K562 (cell line): ENCODE data around the gene MYL4. TPM values are rescaled to one million over a fixed set of nuclear protein-coding genes. Genes with fewer than 3 reads are reported as not detected.

ENCODE experiments used
- CTCF ChIP-seq, 3 experiments: IDR thresholded peaks in 2 of 3; conservative IDR thresholded peaks in 1 of 3; 2 replicates each; pipeline ENCODE4 v1.5.1; 2011 to 2012; ENCODE audit warnings: low read length in 3 of 3, mild to moderate bottlenecking in 3 of 3, control low read depth in 2 of 3, improper control_type of control experiment in 1 of 3, inconsistent platforms in 1 of 3, low read depth in 1 of 3, mixed read lengths in 1 of 3, moderate library complexity in 1 of 3; ENCODE audit not compliant: insufficient read depth in 2 of 3
- E2F6 ChIP-seq, 2 experiments: IDR thresholded peaks; 2 replicates each; pipeline ENCODE4 v1.6.1; 2011; ENCODE audit warnings: borderline replicate concordance in 1 of 2, control low read depth in 1 of 2, low read depth in 1 of 2, low read length in 1 of 2, mild to moderate bottlenecking in 1 of 2, mixed read lengths in 1 of 2, moderate library complexity in 1 of 2; ENCODE audit not compliant: insufficient read depth in 1 of 2, insufficient read length in 1 of 2, poor library complexity in 1 of 2, severe bottlenecking in 1 of 2; ENCODE audit errors: extremely low read depth in 1 of 2
- EGR1 ChIP-seq: fragments of 450-650 bp; conservative IDR thresholded peaks from 2 replicates; pipeline ENCODE4 v1.6.1; 2017; ENCODE audit warnings: mild to moderate bottlenecking
- EP300 ChIP-seq: IDR thresholded peaks from 2 replicates; pipeline ENCODE4 v1.6.1; 2012; ENCODE audit warnings: low read length, improper control_type of control experiment
- FOSL1 ChIP-seq: fragments of 200-800 bp; sonication (Bioruptor generic); conservative IDR thresholded peaks from 2 replicates; pipeline ENCODE4 v1.6.1; 2016; ENCODE audit warnings: missing genetic modification characterization, missing compliant biosample characterization
- FOXK2 ChIP-seq, 2 experiments: fragments of 450-650 bp; IDR thresholded peaks in 1 of 2; conservative IDR thresholded peaks in 1 of 2; 2 replicates each; pipeline ENCODE4 v1.6.1; 2016; ENCODE audit warnings: low read depth in 2 of 2, mild to moderate bottlenecking in 1 of 2
- FOXM1 ChIP-seq, 2 experiments: fragments of 450-650 bp in 1 of 2; sonication (generic) in 1 of 2; formaldehyde crosslinking in 1 of 2; IDR thresholded peaks; 2 replicates each; pipeline versions ENCODE4 v1.6.1 to v1.9.0; 2017 to 2022; ENCODE audit warnings: low read depth in 2 of 2, mild to moderate bottlenecking in 2 of 2, missing genetic modification reagents in 1 of 2, moderate library complexity in 1 of 2
- HLTF ChIP-seq: fragments of 450-650 bp; IDR thresholded peaks from 2 replicates; pipeline ENCODE4 v1.6.1; 2016
- NR2C2 ChIP-seq, 2 experiments: fragments of 200-800 bp in 1 of 2; sonication (Bioruptor generic) in 1 of 2; sonication (generic) in 1 of 2; formaldehyde crosslinking in 1 of 2; IDR thresholded peaks; 2 replicates each; pipeline versions ENCODE4 v1.6.1 to v1.8.0; 2016 to 2022; ENCODE audit warnings: mild to moderate bottlenecking in 1 of 2, missing compliant biosample characterization in 1 of 2, missing genetic modification characterization in 1 of 2, missing genetic modification reagents in 1 of 2
- NR4A1 ChIP-seq, 2 experiments: fragments of 250-450 bp in 1 of 2; fragments of 450-650 bp in 1 of 2; sonication (Bioruptor Pico) in 1 of 2; IDR thresholded peaks; 2 replicates each; pipeline versions ENCODE4 v1.4.0 to v1.6.1; 2016 to 2020; ENCODE audit warnings: mild to moderate bottlenecking in 2 of 2, missing compliant biosample characterization in 1 of 2, missing genetic modification characterization in 1 of 2, moderate library complexity in 1 of 2
- STAT5A ChIP-seq: IDR thresholded peaks from 2 replicates; pipeline ENCODE4 v1.6.1; 2012; ENCODE audit warnings: low read length, inconsistent platforms, borderline replicate concordance
- TBP ChIP-seq: optimal IDR thresholded peaks from 2 replicates; pipeline ENCODE3; 2011; ENCODE audit warnings: low read depth, low read length, improper control_type of control experiment
- TEAD4 ChIP-seq, 2 experiments: sonication (generic) in 1 of 2; formaldehyde crosslinking in 1 of 2; IDR thresholded peaks; 2 replicates each; pipeline versions ENCODE4 v1.6.1 to v1.8.0; 2012 to 2022; ENCODE audit warnings: borderline replicate concordance in 1 of 2, inconsistent platforms in 1 of 2, low read length in 1 of 2, mild to moderate bottlenecking in 1 of 2, missing genetic modification reagents in 1 of 2
- ZEB2 ChIP-seq: fragments of 450-650 bp; IDR thresholded peaks from 2 replicates; pipeline ENCODE4 v1.6.1; 2016
- ZNF24 ChIP-seq: fragments of 450-650 bp; IDR thresholded peaks from 2 replicates; pipeline ENCODE4 v1.6.1; 2016
- ZNF584 ChIP-seq: fragments of 200-800 bp; sonication (Bioruptor generic); IDR thresholded peaks from 2 replicates; pipeline ENCODE4 v1.6.1; 2016; ENCODE audit warnings: low read depth, mild to moderate bottlenecking, missing genetic modification characterization, missing compliant biosample characterization
- ZNF785 ChIP-seq: fragments of 250-450 bp; sonication (Bioruptor Pico); IDR thresholded peaks from 2 replicates; pipeline ENCODE4 v1.4.0; 2020; ENCODE audit warnings: mild to moderate bottlenecking
- polyA plus RNA-seq, 8 experiments: library from polyadenylated mRNA; depleted of rRNA in 4 of 8; stranded (reverse) in 5 of 8; unstranded in 3 of 8; fragments of >200 nt; fragmentation: Nextera tagmentation in 2 of 8; fragmentation: Illumina TruSeq in 1 of 8; extraction: Ambion mirVana in 2 of 8; extraction: Trizol in 1 of 8; gene quantifications; 2 replicates each; pipeline versions ENCODE4 v1.2.1 to v1.2.3, GENCODE V29; 2011 to 2014; ENCODE audit warnings: inconsistent platforms in 1 of 8, missing spikeins in 1 of 8
- total RNA-seq, 7 experiments: library from RNA; depleted of rRNA in 6 of 7; stranded (reverse); fragments of >200 nt in 6 of 7; fragmentation: Illumina TruSeq in 2 of 7; extraction: Trizol in 2 of 7; gene quantifications; 2 replicates each; pipeline versions ENCODE4 v1.2.1 to v1.2.3, GENCODE V29; 2011 to 2021; ENCODE audit warnings: low replicate concordance in 1 of 7

MYL4 gene
- total and polyA plus RNA-seq, 9 of the 15 experiments (the other 6 are each of a cell fraction or from before 2014, with no cell fraction given): 117 to 423 (median 221) TPM

- TF ChIP-seq CTCF (IDR thresholded peaks at IDR 0.05 in 2 of 3, conservative IDR thresholded peaks at IDR 0.05 in 1 of 3; ENCODE audit: insufficient read depth in 2 of 3, low read depth in 1 of 3, low read length in 3 of 3): peak; percentile 95 to 99 (median 99)
- peak; percentile 32 to 63 for TF ChIP-seq E2F6 (IDR thresholded peaks at IDR 0.05; ENCODE audit: borderline replicate concordance in 1 of 2, extremely low read depth in 1 of 2, insufficient read depth in 1 of 2, insufficient read length in 1 of 2, low read depth in 1 of 2, low read length in 1 of 2, poor library complexity in 1 of 2, severe bottlenecking in 1 of 2)
- peak; percentile 46; a peak in 2 of 4 replicates for TF ChIP-seq FOXK2 (conservative IDR thresholded peaks at IDR 0.05 in 1 of 2, IDR thresholded peaks at IDR 0.05 in 1 of 2; ENCODE audit: low read depth in 2 of 2)
- TF ChIP-seq NR4A1 (CRISPR knock-in tag; IDR thresholded peaks at IDR 0.05): no peak
- peak; percentile 72; the same call in 1 of the 2 replicates for TF ChIP-seq NR4A1 (tag; IDR thresholded peaks at IDR 0.05)
- peak; percentile 40 for TF ChIP-seq TBP
- TF ChIP-seq EP300: peak; percentile 30; the same call in 1 of the 2 replicates
- TF ChIP-seq NR2C2 (CRISPR knock-in tag; IDR thresholded peaks at IDR 0.05): no peak
- peak; percentile 44; the same call in 1 of the 2 replicates for TF ChIP-seq NR2C2 (tag; IDR thresholded peaks at IDR 0.05)
- 0 out of 2 replicates have a peak, but pooled peaks have one; percentile 42 for TF ChIP-seq HLTF
- peak; percentile 61; the same call in 1 of the 2 replicates for TF ChIP-seq ZEB2
- no peak for TF ChIP-seq ZNF785
- TF ChIP-seq FOSL1 (tag): peak; percentile 38; the same call in 1 of the 2 replicates
- no peak for TF ChIP-seq STAT5A
- peak; percentile 99 for TF ChIP-seq EGR1
- TF ChIP-seq ZNF584 (CRISPR knock-in tag): 0 out of 2 replicates have a peak, but pooled peaks have one; percentile 47
- TF ChIP-seq FOXM1 (IDR thresholded peaks at IDR 0.05; ENCODE audit: low read depth): peak; percentile 67
- no peak for TF ChIP-seq FOXM1 (CRISPR knock-in tag; IDR thresholded peaks at IDR 0.05; ENCODE audit: low read depth)
- peak; percentile 79 for TF ChIP-seq ZNF24
- TF ChIP-seq TEAD4 (IDR thresholded peaks at IDR 0.05; ENCODE audit: low read length): peak; percentile 68
- no peak for TF ChIP-seq TEAD4 (CRISPR knock-in tag; IDR thresholded peaks at IDR 0.05; ENCODE audit: borderline replicate concordance)
Observed at GRCh38 chr17:47229535-47230443, 20.6 kb downstream of the MYL4 start (continued).
